ENCODE results near the gene KLHL29.
A peak's percentile ranks its signal among the peaks of the same experiment; 100 is the strongest.

KLHL29 gene

DNA sequence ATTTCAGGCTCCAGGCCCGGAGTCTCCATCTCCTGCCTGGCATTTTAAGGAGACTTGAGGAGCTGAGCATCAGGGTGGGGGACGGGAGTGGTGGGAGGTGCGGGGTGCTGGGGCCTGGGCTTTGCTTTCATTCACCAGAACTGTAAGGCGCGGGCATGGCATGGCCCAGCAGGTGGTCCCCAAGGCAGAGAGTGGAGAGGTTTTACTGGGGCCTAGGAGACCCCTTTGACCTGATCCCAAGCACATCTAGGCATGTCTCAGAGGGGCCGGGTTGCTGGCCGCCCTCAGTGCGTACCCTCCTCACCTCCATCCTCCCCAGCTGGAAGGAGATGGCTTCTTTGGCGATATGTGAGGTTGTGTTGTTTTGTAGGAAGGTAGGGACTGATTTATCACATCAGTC, 172.5 kb downstream of the KLHL29 start:
- no peak for DNase-seq

DNA sequence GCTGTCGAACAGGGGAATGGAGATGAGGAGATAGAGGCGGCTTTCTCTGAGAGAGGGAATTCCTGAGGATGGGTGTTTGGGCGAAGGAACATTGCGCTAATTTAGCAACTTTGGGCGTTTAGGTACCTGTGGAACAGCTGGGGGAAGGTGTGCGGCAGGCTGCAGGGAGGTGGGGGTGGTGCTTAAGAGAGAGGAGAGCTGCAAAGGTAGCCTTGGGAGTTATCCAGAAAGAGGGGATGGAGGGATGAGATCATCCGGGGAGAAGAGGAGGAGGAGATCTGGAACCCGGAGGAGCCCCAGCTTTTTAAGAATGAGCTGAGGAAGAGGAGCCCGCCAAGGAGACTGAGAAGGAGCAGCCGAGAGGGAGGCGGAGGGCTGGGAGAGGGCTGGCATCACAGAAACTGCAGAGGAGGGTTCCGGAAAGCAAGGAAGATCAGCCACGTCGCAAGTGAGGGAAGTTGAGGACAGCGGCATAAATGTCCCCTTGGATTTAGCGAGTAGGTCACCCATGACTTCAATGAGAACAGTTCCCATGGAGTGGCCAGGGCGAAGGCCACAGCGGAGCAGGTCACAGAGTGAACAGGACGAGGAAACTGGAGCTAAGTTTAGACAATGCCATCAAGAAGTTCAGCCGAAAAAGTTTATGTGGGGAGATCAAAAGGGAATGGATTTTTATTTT, 174.7 kb downstream of the KLHL29 start:
- DNase-seq = no peak

DNA sequence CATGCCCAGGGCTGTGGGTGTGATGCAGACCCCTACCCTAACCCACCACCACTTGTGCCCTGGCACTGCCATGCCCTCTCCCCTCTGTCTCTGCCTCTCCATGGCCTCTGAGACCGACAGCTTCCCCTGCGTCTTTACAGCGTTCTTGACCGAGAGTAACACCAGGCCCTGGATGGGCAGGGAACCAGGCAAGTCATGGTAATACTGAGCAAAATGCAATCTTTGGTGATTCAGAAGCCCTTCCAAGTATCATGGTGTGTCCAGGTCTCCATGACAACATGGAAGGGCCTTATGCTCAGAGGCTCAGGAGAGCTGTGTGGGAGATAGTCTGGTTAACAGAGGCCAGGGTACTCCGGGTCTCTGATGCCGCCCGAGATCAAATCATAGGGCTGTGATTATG, 176.1 kb downstream of the KLHL29 start:
- DNase-seq = no peak

DNA sequence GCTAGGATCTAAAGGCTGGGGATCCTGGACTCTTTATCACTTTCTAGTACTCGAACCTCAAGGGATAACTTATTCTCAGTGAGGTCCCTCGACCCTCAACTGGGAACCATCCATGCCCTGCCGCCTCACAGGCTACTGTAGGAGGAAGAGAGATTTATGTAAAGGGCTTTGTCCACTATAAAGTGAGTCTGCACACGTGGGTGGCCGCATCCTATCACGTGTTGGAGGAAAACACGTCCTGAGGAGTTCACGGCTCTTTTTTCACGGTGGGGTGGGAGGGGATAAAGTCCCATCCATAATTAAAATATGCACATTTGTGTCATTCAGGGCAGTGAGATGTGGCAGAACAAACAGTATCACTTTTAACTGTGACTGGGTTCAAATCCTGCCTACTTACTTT, 176.6 kb downstream of the KLHL29 start:
- DNase-seq = no peak

DNA sequence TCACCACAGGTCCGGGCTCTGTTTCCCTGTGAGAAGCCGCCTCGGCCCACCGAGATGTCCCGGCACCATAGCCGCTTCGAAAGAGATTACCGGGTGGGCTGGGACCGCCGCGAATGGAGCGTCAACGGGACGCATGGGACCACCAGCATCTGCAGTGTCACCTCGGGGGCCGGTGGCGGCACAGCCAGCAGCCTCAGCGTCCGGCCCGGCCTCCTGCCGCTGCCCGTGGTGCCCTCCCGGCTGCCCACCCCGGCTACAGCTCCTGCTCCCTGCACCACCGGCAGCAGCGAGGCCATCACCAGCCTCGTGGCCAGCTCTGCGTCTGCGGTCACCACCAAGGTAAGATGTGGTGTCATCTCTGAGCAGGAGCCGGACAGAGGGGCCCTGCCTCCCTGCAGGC, 177.2 kb downstream of the KLHL29 start:
- no peak for DNase-seq

GRCh38 chr2:23563151-23563550, 178.2 kb downstream of the KLHL29 start:
- DNase-seq = no peak

- DNase-seq = no peak
Measured at GRCh38 chr2:23563673-23564614, 179.0 kb downstream of the KLHL29 start.

- no peak for DNase-seq
Measured at GRCh38 chr2:23564615-23564960, 179.6 kb downstream of the KLHL29 start.

GRCh38 chr2:23565374-23565773, 180.4 kb downstream of the KLHL29 start:
- DNase-seq = no peak

DNA sequence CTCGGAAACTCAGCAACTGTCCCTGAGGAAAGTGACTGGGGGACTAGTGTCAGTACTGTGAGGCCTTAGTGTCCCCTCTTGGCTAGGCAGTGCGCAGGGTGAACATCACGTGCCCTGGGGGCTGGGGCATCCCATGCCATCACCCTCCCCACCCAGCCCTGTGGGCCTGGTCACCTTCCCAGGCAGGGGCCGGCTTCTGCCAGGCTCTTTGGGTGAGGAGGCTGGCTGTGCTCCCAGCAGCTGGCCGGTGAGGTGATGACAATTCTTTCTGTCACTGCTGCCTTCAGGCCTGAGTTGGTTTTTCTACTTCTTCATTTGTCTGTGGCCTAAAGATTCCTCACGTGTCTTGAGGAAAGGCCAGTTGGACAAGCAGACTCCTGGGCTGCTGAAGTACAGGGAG, 180.8 kb downstream of the KLHL29 start:
- no peak for DNase-seq

GRCh38 chr2:23566241-23567142, 181.5 kb downstream of the KLHL29 start:
- peak in 1 of 2 donors; percentile 5 for DNase-seq

GRCh38 chr2:23567161-23567756, 182.3 kb downstream of the KLHL29 start:
- no peak for DNase-seq

DNA sequence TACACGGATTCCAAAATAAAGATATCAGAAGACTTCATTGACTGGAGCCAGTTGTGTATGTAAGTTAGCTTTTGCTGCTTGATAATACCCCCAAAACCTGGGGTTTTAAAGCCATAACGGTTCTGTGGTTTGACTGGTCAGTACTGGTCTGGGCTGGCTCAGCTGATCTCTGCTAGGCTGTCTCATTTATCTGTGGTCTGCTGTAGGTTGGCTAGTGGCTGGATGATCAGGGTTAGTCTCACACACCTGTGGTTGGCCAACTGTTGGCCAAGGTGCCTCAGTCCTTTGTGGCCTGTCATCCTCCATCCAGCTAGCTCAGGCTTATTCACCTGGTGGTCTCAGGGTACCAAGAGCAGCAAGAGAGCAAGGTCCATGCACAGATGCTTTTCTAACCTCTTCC, 183.2 kb downstream of the KLHL29 start:
- no peak for DNase-seq

GRCh38 chr2:23568626-23569190, 183.7 kb downstream of the KLHL29 start:
- DNase-seq = no peak

GRCh38 chr2:23569761-23570365, 184.9 kb downstream of the KLHL29 start:
- DNase-seq = no peak

- no peak for DNase-seq
Measured at GRCh38 chr2:23571085-23571484, 186.1 kb downstream of the KLHL29 start.

DNA sequence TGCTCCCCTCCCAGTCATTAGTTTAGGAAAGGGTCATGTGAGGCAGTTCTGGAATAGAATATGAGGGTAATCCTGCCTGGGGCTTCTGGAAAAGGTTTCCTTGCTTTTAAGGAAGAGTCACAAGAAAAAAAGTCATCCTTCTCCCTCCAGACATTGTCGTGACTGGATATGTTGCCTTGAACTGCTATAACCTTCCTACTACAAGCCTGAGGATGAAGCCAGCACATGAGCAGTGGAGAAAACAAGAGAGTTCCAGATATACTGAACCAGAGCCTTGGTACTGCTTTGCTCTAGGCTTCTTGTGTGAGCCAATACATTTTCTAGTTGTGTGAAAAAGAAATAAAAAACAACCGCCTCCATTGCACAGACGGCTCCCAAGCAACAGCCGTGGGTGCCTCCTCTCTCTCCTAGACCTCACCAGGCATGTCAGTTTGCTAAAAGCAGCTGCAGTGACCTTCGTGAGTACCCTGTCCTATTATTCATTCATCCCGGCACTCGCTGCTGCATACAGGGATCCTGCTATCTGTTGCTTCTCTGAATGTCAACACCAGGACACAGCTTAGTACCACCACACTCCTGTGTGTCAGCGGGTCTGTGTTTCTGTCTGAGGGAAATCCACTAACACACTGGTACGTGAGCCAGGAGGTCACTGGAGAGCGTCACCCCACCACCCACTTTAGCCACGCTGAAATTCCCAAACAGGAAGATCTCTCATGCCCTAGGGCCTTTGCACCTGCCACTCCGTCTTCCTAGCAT, 186.7 kb downstream of the KLHL29 start:
- DNase-seq = no peak

GRCh38 chr2:23574919-23575654, 190.1 kb downstream of the KLHL29 start:
- no peak for DNase-seq

GRCh38 chr2:23578964-23579671, 194.1 kb downstream of the KLHL29 start:
- DNase-seq = no peak

DNA sequence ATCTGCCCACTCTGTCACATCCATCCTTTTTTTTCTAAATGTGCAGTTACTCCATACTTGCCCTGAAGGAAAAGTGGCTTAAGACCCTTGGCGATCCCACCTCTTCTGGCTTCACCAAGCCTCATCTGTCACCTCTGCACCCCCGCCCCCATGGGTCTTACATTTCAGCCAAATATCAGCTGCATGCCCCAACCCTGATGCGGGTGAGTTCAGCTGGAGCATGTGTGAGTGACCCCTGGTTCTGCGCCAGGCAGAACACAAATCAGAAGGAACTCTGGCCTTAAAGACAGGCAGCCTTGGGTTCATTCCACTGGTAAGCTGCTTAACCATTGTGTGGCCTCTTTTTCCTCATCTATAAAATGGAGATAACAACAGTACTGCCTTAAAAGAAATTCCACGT, 194.7 kb downstream of the KLHL29 start:
- no peak for DNase-seq
